ENCODE data around the gene RBM6.

DNA sequence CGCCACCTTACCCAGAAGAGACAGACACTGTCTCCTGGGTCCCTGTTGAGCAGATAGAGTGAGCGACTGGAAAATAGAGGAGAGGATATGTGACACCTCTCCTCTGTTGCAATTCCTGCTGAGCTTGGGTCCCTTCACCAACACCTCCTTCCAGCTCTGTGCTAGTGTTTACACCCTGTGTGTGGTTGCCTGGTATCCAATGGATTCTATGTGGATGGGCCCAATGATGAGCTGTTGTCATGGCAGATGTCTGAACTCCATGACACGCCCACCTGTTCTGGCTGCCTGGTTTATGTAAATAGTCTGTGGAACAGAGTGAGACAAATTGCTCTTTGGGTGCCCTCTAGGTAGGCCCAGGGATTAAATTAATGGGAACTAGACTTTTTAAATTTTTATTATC is 172.5 kb downstream of the RBM6 start:
- TF ChIP-seq, protein P1, sequence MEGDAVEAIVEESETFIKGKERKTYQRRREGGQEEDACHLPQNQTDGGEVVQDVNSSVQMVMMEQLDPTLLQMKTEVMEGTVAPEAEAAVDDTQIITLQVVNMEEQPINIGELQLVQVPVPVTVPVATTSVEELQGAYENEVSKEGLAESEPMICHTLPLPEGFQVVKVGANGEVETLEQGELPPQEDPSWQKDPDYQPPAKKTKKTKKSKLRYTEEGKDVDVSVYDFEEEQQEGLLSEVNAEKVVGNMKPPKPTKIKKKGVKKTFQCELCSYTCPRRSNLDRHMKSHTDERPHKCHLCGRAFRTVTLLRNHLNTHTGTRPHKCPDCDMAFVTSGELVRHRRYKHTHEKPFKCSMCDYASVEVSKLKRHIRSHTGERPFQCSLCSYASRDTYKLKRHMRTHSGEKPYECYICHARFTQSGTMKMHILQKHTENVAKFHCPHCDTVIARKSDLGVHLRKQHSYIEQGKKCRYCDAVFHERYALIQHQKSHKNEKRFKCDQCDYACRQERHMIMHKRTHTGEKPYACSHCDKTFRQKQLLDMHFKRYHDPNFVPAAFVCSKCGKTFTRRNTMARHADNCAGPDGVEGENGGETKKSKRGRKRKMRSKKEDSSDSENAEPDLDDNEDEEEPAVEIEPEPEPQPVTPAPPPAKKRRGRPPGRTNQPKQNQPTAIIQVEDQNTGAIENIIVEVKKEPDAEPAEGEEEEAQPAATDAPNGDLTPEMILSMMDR (IDR thresholded peaks at IDR 0.05; ENCODE audit: insufficient read depth, low read depth, low read length): no peak
- no peak for TF ChIP-seq EZH2 (IDR thresholded peaks at IDR 0.05; ENCODE audit: insufficient read depth, low read length)

Data from astrocyte (in vitro differentiated cells and primary cell).